Lower lobe of right lung (tissue), 2 donors: ENCODE measurements around the gene FAM217A. TPM values are rescaled to one million over a fixed set of nuclear protein-coding genes. Genes with fewer than 3 reads are reported as not detected.

Experiments
- ATAC-seq, 2 donors: fragments of 200-7000 bp; cut with Tn5 transposase; one replicate each; pipeline ENCODE4 v1.9.1; 2020 to 2022; ENCODE audit warnings: mild to moderate bottlenecking in 2 of 2, moderate library complexity in 2 of 2
- DNase-seq: peaks from one replicate; pipeline ENCODE4 v3.0.0-alpha.2; 2020
- H3K27ac ChIP-seq: fragments of 200-600 bp; one replicate; pipeline ENCODE4 v1.8.0; 2022
- H3K27me3 ChIP-seq: fragments of 200-600 bp; one replicate; pipeline ENCODE4 v1.8.0; 2022; ENCODE audit warnings: low read depth
- H3K36me3 ChIP-seq: fragments of 200-600 bp; one replicate; pipeline ENCODE4 v1.8.0; 2022; ENCODE audit warnings: mild to moderate bottlenecking
- H3K4me1 ChIP-seq: fragments of 200-600 bp; one replicate; pipeline ENCODE4 v1.8.0; 2022
- H3K4me3 ChIP-seq: fragments of 200-600 bp; one replicate; pipeline ENCODE4 v1.8.0; 2022; ENCODE audit warnings: mild to moderate bottlenecking
- H3K9me3 ChIP-seq: fragments of 200-600 bp; one replicate; pipeline ENCODE4 v1.8.0; 2022
- CTCF ChIP-seq: fragments of 200-600 bp; IDR thresholded peaks from one replicate; pipeline ENCODE4 v1.8.0; 2022; ENCODE audit warnings: antibody characterized with exemption, mild to moderate bottlenecking
- intact Hi-C: fragments of 100-400 bp; cut with DNase I; formaldehyde crosslinking; loops from one replicate; pipeline ENCODE4 v1.11.0; 2022
- total RNA-seq: library from RNA; stranded (reverse); fragmentation: NEBNext Ultra II Directional; extraction: Animal tissue kit (Norgen Biotek cat#: 25700); gene quantifications from one replicate; pipeline ENCODE4 v1.2.1, GENCODE V29; 2021
- donor health status: DM: no; HTN: yes; CAD: no; lungs with severe emphysema.

Gene FAM217A
- total RNA-seq, 1 donor from 2014 or later = not detected

- Histone ChIP-seq H3K4me1 (no peaks in the 10 kb centered on the region), H3K36me3 (peaks cover 46% of the 10 kb centered on the region), H3K27me3 (no peaks in the 10 kb centered on the region), H3K27ac (no peak overlapping the region), H3K9me3 (no peaks in the 10 kb centered on the region), H3K4me3 (no peak overlapping the region)
- ATAC-seq = peak in 1 of 2 donors; percentile 33
- intact Hi-C loops = no loop called here
- TF ChIP-seq CTCF = no peak
- no peak for DNase-seq
Measured at GRCh38 chr6:4066029-4066755, 12.7 kb downstream of the FAM217A start.

GRCh38 chr6:4059115-4059777 lies 19.7 kb downstream of the FAM217A start:
- H3K27me3 ChIP-seq = no peaks in the 10 kb centered on the region
- ATAC-seq (no peak), DNase-seq (no peak)
- TF ChIP-seq CTCF = no peak
- no peaks in the 10 kb centered on the region for H3K4me1 ChIP-seq
- H3K27ac ChIP-seq = no peak overlapping the region
- peaks cover 100% of the 10 kb centered on the region for H3K36me3 ChIP-seq
- intact Hi-C loops = no loop called here
- H3K9me3 ChIP-seq = no peaks in the 10 kb centered on the region
- no peak overlapping the region for H3K4me3 ChIP-seq

- Histone ChIP-seq H3K27me3 (no peaks in the 10 kb centered on the region), H3K27ac (no peak overlapping the region), H3K9me3 (no peaks in the 10 kb centered on the region), H3K4me1 (no peaks in the 10 kb centered on the region), H3K4me3 (no peak overlapping the region), H3K36me3 (peaks cover 100% of the 10 kb centered on the region)
- intact Hi-C loops = no loop called here
- ATAC-seq = no peak
- DNase-seq = no peak
- no peak for TF ChIP-seq CTCF
Measured at GRCh38 chr6:4057036-4057435, 21.9 kb downstream of the FAM217A start.

GRCh38 chr6:4055420-4056041 lies 23.4 kb downstream of the FAM217A start:
- H3K27ac ChIP-seq = no peak overlapping the region
- no peaks in the 10 kb centered on the region for H3K27me3 ChIP-seq
- DNase-seq = no peak
- no peaks in the 10 kb centered on the region for H3K4me1 ChIP-seq
- intact Hi-C loops = no loop called here
- peaks cover 100% of the 10 kb centered on the region for H3K36me3 ChIP-seq
- peak; percentile 24 for TF ChIP-seq CTCF
- no peaks in the 10 kb centered on the region for H3K9me3 ChIP-seq
- H3K4me3 ChIP-seq = no peak overlapping the region
- peak in 1 of 2 donors; percentile 61 for ATAC-seq

- Histone ChIP-seq H3K4me1 (no peaks in the 10 kb centered on the region), H3K9me3 (no peaks in the 10 kb centered on the region), H3K27ac (no peak overlapping the region), H3K27me3 (no peaks in the 10 kb centered on the region), H3K4me3 (no peak overlapping the region), H3K36me3 (peaks cover 96% of the 10 kb centered on the region)
- TF ChIP-seq CTCF = no peak
- intact Hi-C loops = no loop called here
- DNase-seq (no peak), ATAC-seq (no peak)
Measured at GRCh38 chr6:4049246-4049645, 29.7 kb downstream of the FAM217A start.
